GM12878 (cell line): Measurements from ENCODE around the gene PDE11A. TPM values are rescaled to one million over a fixed set of nuclear protein-coding genes. Genes with fewer than 3 reads are reported as not detected.
"Not testable (repeated sequence)": the region's sequence is repeated elsewhere in the genome, so short reads cannot be mapped to it uniquely, and the experiment has no call there.

Experiments used
- ATAC-seq: fragments of 200-7000 bp; cut with Tn5 transposase; 3 replicates; pipeline ENCODE4 v1.9.1; 2020; ENCODE audit warnings: mild to moderate bottlenecking, moderate library complexity
- BruUV-seq: library from RNA; stranded (reverse); fragments of 400-500 nt; replicated peaks from 2 replicates; lab custom pipeline; 2021; lab: Mats Ljungman, UMichigan
- CTCF ChIA-PET: fragments of 300-600 bp; sonication (Branson Sonifier 250); formaldehyde crosslinking; extraction: SDS; loops from one replicate; lab custom pipeline; 2021; ENCODE audit warnings: inconsistent platforms; lab: Yijun Ruan, JAX
- POLR2A ChIA-PET: fragments of 350-600 bp; formaldehyde crosslinking; extraction: SDS; loops from one replicate; lab custom pipeline; 2021; ENCODE audit warnings: inconsistent platforms; lab: Charles Lee
- RAD21 ChIA-PET: fragments of 300-600 bp; sonication (Branson Sonifier 250); formaldehyde crosslinking; loops from one replicate; lab custom pipeline; 2023; ENCODE audit warnings: antibody characterized with exemption; ENCODE audit not compliant: unreplicated experiment; lab: Charles Lee
- SMC1A ChIA-PET: fragments of 300-600 bp; sonication (Branson Sonifier 250); formaldehyde crosslinking; loops from one replicate; lab custom pipeline; 2023; ENCODE audit not compliant: unreplicated experiment, uncharacterized antibody; lab: Charles Lee
- DNase-seq: peaks from one replicate; pipeline ENCODE4 v3.0.0-alpha.2; 2011; ENCODE audit warnings: low read depth, low spot score
- FAIRE-seq: peaks from 3 replicates; lab custom pipeline; 2011; peaks lifted over from hg19 to GRCh38; lab: Jason Lieb, UNC
- H2AFZ ChIP-seq: 2 replicates; pipeline ENCODE4 v1.6.0; 2011; ENCODE audit warnings: low read depth, low read length, control low read depth; ENCODE audit not compliant: control insufficient read depth
- H3K27ac ChIP-seq: 2 replicates; pipeline ENCODE4 v1.5.1; 2011; ENCODE audit warnings: control low read depth; ENCODE audit not compliant: control insufficient read depth, insufficient read depth
- H3K27me3 ChIP-seq, 2 experiments: replicated peaks in 1 of 2; 2 replicates each; pipeline versions ENCODE4 v1.6.0 to v1.6.1; 2011; ENCODE audit warnings: low read length in 1 of 2; ENCODE audit not compliant: control insufficient read depth in 2 of 2, insufficient read depth in 2 of 2
- H3K36me3 ChIP-seq, 2 experiments: 2 replicates each; pipeline ENCODE4 v1.5.1; 2011; ENCODE audit warnings: low read length in 1 of 2; ENCODE audit not compliant: control insufficient read depth in 2 of 2, insufficient read depth in 2 of 2
- H3K4me1 ChIP-seq: 2 replicates; pipeline ENCODE4 v1.6.1; 2011; ENCODE audit warnings: mild to moderate bottlenecking, low read length, moderate library complexity, mixed read lengths; ENCODE audit not compliant: control insufficient read depth, insufficient read depth
- H3K4me2 ChIP-seq: 2 replicates; pipeline ENCODE4 v1.6.0; 2011; ENCODE audit warnings: control low read depth; ENCODE audit not compliant: control insufficient read depth, insufficient read depth
- H3K4me3 ChIP-seq: fragments of 200-600 bp; sonication (generic); 2 replicates; pipeline ENCODE4 v1.5.1; 2016
- H3K79me2 ChIP-seq: 2 replicates; pipeline ENCODE4 v1.6.0; 2011; ENCODE audit warnings: low read length; ENCODE audit not compliant: control insufficient read depth, insufficient read depth
- H3K9ac ChIP-seq: 2 replicates; pipeline ENCODE4 v1.8.0; 2011; ENCODE audit warnings: low read length, control low read depth, mixed read lengths; ENCODE audit not compliant: control insufficient read depth, insufficient read depth
- H3K9me3 ChIP-seq: replicated peaks from 3 replicates; pipeline ENCODE4 v1.5.1; 2011; ENCODE audit warnings: mild to moderate bottlenecking, low read length; ENCODE audit not compliant: control insufficient read depth, insufficient read depth
- H4K20me1 ChIP-seq: 2 replicates; pipeline ENCODE4 v1.6.0; 2011; ENCODE audit not compliant: control insufficient read depth, insufficient read depth
- CHD2 ChIP-seq: IDR thresholded peaks from 2 replicates; pipeline ENCODE4 v1.6.1; 2011; ENCODE audit warnings: low read depth, low read length, improper control_type of control experiment, borderline replicate concordance
- IRF4 ChIP-seq: IDR thresholded peaks from 2 replicates; pipeline ENCODE4 v1.6.1; 2011; ENCODE audit warnings: low read depth, low read length
- MTA3 ChIP-seq: IDR thresholded peaks from 2 replicates; pipeline ENCODE4 v1.6.1; 2012; ENCODE audit warnings: low read length, inconsistent platforms, borderline replicate concordance
- MXI1 ChIP-seq: fragments of 150-350 bp; IDR thresholded peaks from 2 replicates; pipeline ENCODE4 v1.6.1; 2011; ENCODE audit warnings: low read depth, mild to moderate bottlenecking, inconsistent platforms, low read length, improper control_type of control experiment
- NFXL1 ChIP-seq: fragments of 450-650 bp; IDR thresholded peaks from 2 replicates; pipeline ENCODE4 v1.6.1; 2017; ENCODE audit warnings: antibody characterized with exemption, mild to moderate bottlenecking, borderline replicate concordance
- PBX3 ChIP-seq: IDR thresholded peaks from 2 replicates; pipeline ENCODE4 v1.6.1; 2011; ENCODE audit warnings: mild to moderate bottlenecking, low read depth, low read length, moderate library complexity; ENCODE audit not compliant: insufficient replicate concordance
- PML ChIP-seq: IDR thresholded peaks from 2 replicates; pipeline ENCODE4 v1.6.1; 2012; ENCODE audit warnings: low read length, inconsistent platforms
- POLR2A ChIP-seq: IDR thresholded peaks from 2 replicates; pipeline ENCODE4 v1.6.1; 2011; ENCODE audit warnings: low read depth, mild to moderate bottlenecking, low read length
- RAD51 ChIP-seq: fragments of 450-650 bp; IDR thresholded peaks from 2 replicates; pipeline ENCODE4 v1.6.1; 2016; ENCODE audit warnings: moderate library complexity, mild to moderate bottlenecking, inconsistent platforms
- SMC3 ChIP-seq: IDR thresholded peaks from 2 replicates; pipeline ENCODE4 v1.6.1; 2011; ENCODE audit warnings: low read length, improper control_type of control experiment, borderline replicate concordance
- SPI1 ChIP-seq: IDR thresholded peaks from 2 replicates; pipeline ENCODE4 v1.6.1; 2011; ENCODE audit warnings: low read depth, mild to moderate bottlenecking, low read length, moderate library complexity, borderline replicate concordance; ENCODE audit not compliant: insufficient read depth
- TARDBP ChIP-seq: IDR thresholded peaks from 2 replicates; pipeline ENCODE4 v1.6.1; 2016; ENCODE audit warnings: borderline replicate concordance
- ZBTB11 ChIP-seq: fragments of 450-650 bp; formaldehyde crosslinking; IDR thresholded peaks from 2 replicates; pipeline ENCODE4 v1.5.0; 2022; ENCODE audit warnings: mild to moderate bottlenecking, missing genetic modification characterization
- ZNF207 ChIP-seq: fragments of 450-650 bp; IDR thresholded peaks from 2 replicates; pipeline ENCODE4 v1.6.1; 2014; ENCODE audit warnings: antibody characterized with exemption, mild to moderate bottlenecking, borderline replicate concordance
- WGBS: methylation state at CpG from one replicate; pipeline ENCODE4 v1.1.6; 2016; ENCODE audit warnings: low lambda C conversion rate; ENCODE audit not compliant: insufficient replicate concordance, insufficient coverage; ENCODE audit errors: missing lambda C conversion rate; 5-methylcytosine and 5-hydroxymethylcytosine counted together
- in situ Hi-C: fragments of 300-500 bp; cut with MboI; formaldehyde crosslinking; loops from 9 replicates; pipeline ENCODE4 v1.14.3; 2018; ENCODE audit warnings: mixed read lengths
- intact Hi-C: fragments of 100-400 bp; cut with micrococcal nuclease; formaldehyde crosslinking; loops from one replicate; pipeline ENCODE4 v1.14.2; 2022; ENCODE audit not compliant: unreplicated experiment
- polyA plus RNA-seq, 11 experiments: library from polyadenylated mRNA; depleted of rRNA in 4 of 11; unstranded in 6 of 11; stranded (reverse) in 5 of 11; fragments of >200 nt; fragmentation: Nextera tagmentation in 4 of 11; fragmentation: Illumina TruSeq in 1 of 11; extraction: Ambion mirVana in 4 of 11; extraction: Trizol in 1 of 11; gene quantifications; 1 replicate in 1 of 11; 2 replicates in 10 of 11; pipeline versions ENCODE4 v1.2.1 to v1.2.3, GENCODE V29; 2011 to 2016; ENCODE audit warnings: inconsistent platforms in 2 of 11, missing spikeins in 2 of 11, low read depth in 1 of 11
- total RNA-seq, 4 experiments: library from RNA; depleted of rRNA in 3 of 4; stranded (reverse); fragments of >200 nt in 3 of 4; fragmentation: Illumina TruSeq in 1 of 4; extraction: Trizol in 1 of 4; gene quantifications; 2 replicates each; pipeline versions ENCODE4 v1.2.1 to v1.2.3, GENCODE V29; 2013 to 2021

PDE11A gene
- total and polyA plus RNA-seq, 10 of the 15 experiments (the other 5 are each of a cell fraction or from before 2014, with no cell fraction given) = 0.01 to 0.17 (median 0.06) TPM; not detected in 5

GRCh38 chr2:178043266-178043665 is 29.3 kb downstream of the PDE11A start:
- ATAC-seq = no peak
- H3K9me3 ChIP-seq = no peaks in the 10 kb centered on the region
- TF ChIP-seq SPI1 = no peak
- TF ChIP-seq RAD51 = no peak
- TF ChIP-seq CHD2 = no peak
- TF ChIP-seq PBX3 = no peak
- no peak for TF ChIP-seq MXI1
- no peak for TF ChIP-seq NFXL1
- no peak for TF ChIP-seq MTA3
- no peak for TF ChIP-seq TARDBP
- TF ChIP-seq POLR2A = no peak
- TF ChIP-seq IRF4 = no peak
- TF ChIP-seq ZBTB11 (CRISPR knock-in tag) = no peak
- no peak for TF ChIP-seq ZNF207
- no peak for TF ChIP-seq PML
- no peak for TF ChIP-seq SMC3
- SMC1A ChIA-PET = no interaction called here
- H3K27me3 ChIP-seq = no peaks in the 10 kb centered on the region; a peak in 1 of 4 replicates
- H4K20me1 ChIP-seq = no peaks in the 10 kb centered on the region
- POLR2A ChIA-PET = no interaction called here
- intact Hi-C loops = no loop called here
- no peaks in the 10 kb centered on the region for H3K79me2 ChIP-seq
- no peaks in the 10 kb centered on the region for H3K4me1 ChIP-seq
- no peak overlapping the region for H3K9ac ChIP-seq
- no peak overlapping the region for H3K4me2 ChIP-seq
- CTCF ChIA-PET = no interaction called here
- no peak overlapping the region for H3K4me3 ChIP-seq
- H3K27ac ChIP-seq = no peak overlapping the region
- WGBS = 0% methylated on average over 1 of the region's 1 CpG
- no TSS peak for BruUV-seq
- RAD21 ChIA-PET = no interaction called here
- FAIRE-seq = no peak
- H3K36me3 ChIP-seq = no peaks in the 10 kb centered on the region
- no peak for DNase-seq
- in situ Hi-C loops = no loop called here
- H2AFZ ChIP-seq = no peak overlapping the region

GRCh38 chr2:178033583-178033982 is 39.0 kb downstream of the PDE11A start:
- H2AFZ ChIP-seq, in situ Hi-C loops, POLR2A ChIA-PET, H3K36me3 ChIP-seq, DNase-seq, H3K27ac ChIP-seq, intact Hi-C loops, H3K9ac ChIP-seq, SMC1A ChIA-PET, H3K4me3 ChIP-seq, H3K4me2 ChIP-seq, H4K20me1 ChIP-seq, FAIRE-seq, H3K9me3 ChIP-seq, CTCF ChIA-PET, BruUV-seq, H3K79me2 ChIP-seq, RAD21 ChIA-PET, H3K27me3 ChIP-seq, H3K4me1 ChIP-seq, ATAC-seq: not testable (repeated sequence)
